ENCODE measurements around the gene DLG2. TPM values are rescaled to one million over a fixed set of nuclear protein-coding genes. Genes with fewer than 3 reads are reported as not detected.
"Not testable (repeated sequence)": the region's sequence is repeated elsewhere in the genome, so short reads cannot be mapped to it uniquely, and the experiment has no call there.

The DLG2 gene
- total and polyA plus RNA-seq, 2 of the 8 experiments (the other 6 are each of a cell fraction or from before 2014, with no cell fraction given): 1.7 to 14.3 TPM

DNA sequence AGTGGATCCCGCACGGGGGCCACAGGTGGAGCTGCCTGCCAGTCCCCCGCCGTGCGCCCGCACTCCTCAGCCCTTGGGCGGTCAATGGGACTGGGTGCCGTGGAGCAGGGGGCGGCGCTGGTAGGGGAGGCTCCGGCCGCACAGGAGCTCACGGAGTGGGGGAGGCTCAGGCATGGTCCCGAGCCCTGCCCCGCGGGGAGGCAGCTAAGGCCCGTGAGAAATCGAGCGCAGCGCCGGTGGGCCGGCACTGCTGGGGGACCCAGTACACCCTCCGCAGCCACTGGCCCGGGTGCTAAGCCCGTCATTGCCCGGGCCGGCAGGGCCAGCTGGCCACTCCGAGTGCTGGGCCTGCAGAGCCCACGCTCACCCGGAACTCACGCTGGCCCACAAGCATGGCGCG, 1318.7 kb downstream of the DLG2 start:
- H3K27me3 ChIP-seq (replicated peaks in 1 of 4; ENCODE audit: control insufficient read depth in 3 of 4, extremely low read depth in 1 of 4, insufficient read depth in 3 of 4, low read length in 3 of 4); H4K5ac ChIP-seq (ENCODE audit: insufficient read length, low read depth, low read length); H2AK5ac ChIP-seq (ENCODE audit: low read depth, low read length); H2BK15ac ChIP-seq (ENCODE audit: low read length); H2BK120ac ChIP-seq (replicated peaks; ENCODE audit: low read depth, low read length); H3K4me3 ChIP-seq (ENCODE audit: extremely low read depth in 1 of 4, insufficient read depth in 2 of 4, low read depth in 3 of 4, low read length in 4 of 4); DNase-seq (ENCODE audit: low read depth in 1 of 2, low spot score in 2 of 2); H3K23me2 ChIP-seq (ENCODE audit: low read depth, low read length); H3K9me3 ChIP-seq (ENCODE audit: insufficient read depth in 2 of 2, low read depth in 1 of 2, low read length in 1 of 2); H3K79me1 ChIP-seq (ENCODE audit: low read depth, low read length); H2BK12ac ChIP-seq (ENCODE audit: low read depth, low read length); H3K79me2 ChIP-seq (ENCODE audit: control insufficient read depth in 1 of 2, insufficient read depth in 2 of 2, low read length in 2 of 2); H4K8ac ChIP-seq (ENCODE audit: extremely low read depth, insufficient read depth, low read length); H3K27ac ChIP-seq (ENCODE audit: low read depth, low read length); H2BK5ac ChIP-seq (ENCODE audit: low read depth, low read length); H3K14ac ChIP-seq (ENCODE audit: insufficient read length); FAIRE-seq; H3K18ac ChIP-seq (ENCODE audit: extremely low read depth, low read length); H3K23ac ChIP-seq (ENCODE audit: insufficient read length); H3K4me1 ChIP-seq (replicated peaks in 1 of 4; ENCODE audit: control insufficient read depth in 3 of 4, insufficient read depth in 4 of 4, low read length in 3 of 4); H4K20me1 ChIP-seq (replicated peaks in 1 of 2; ENCODE audit: control insufficient read depth in 1 of 2, insufficient read depth in 2 of 2, low read length in 2 of 2); H3K56ac ChIP-seq (replicated peaks; ENCODE audit: insufficient read length, low read depth, low read length); H3K4me2 ChIP-seq (ENCODE audit: insufficient read depth in 1 of 2, low read depth in 2 of 2, low read length in 2 of 2); H4K91ac ChIP-seq (replicated peaks; ENCODE audit: insufficient read length, low read length); POLR2A ChIA-PET (ENCODE audit: partially characterized antibody); H2AFZ ChIP-seq (ENCODE audit: low read length); H3K4ac ChIP-seq (replicated peaks; ENCODE audit: insufficient read length, low read depth, low read length); H3K9ac ChIP-seq (replicated peaks in 1 of 4; ENCODE audit: extremely low read depth in 1 of 4, low read depth in 3 of 4, low read length in 3 of 4); H3K36me3 ChIP-seq (ENCODE audit: control insufficient read depth in 2 of 4, insufficient read depth in 4 of 4, low read length in 3 of 4); H2BK20ac ChIP-seq (ENCODE audit: low read length): not testable (repeated sequence)
- 98% methylated on average over 18 of the region's 33 CpGs; no CpG with 5 or more reads in 1 of the 2 experiments for WGBS, 2 experiments (ENCODE audit: extremely low coverage in 1 of 2, insufficient coverage in 1 of 2, insufficient read length in 1 of 2, insufficient replicate concordance in 2 of 2, low coverage in 1 of 2, low lambda C conversion rate in 2 of 2, missing lambda C conversion rate in 1 of 2)
- CTCF ChIA-PET (ENCODE audit: partially characterized antibody): interaction anchor here (1.8 kb wide), 1 partner anchor 77 kb away, joined by 4 read pairs; no protein-coding TSS in a partner anchor
